ENCODE data around the gene GLRX2.
A peak's percentile ranks its signal among the peaks of the same experiment; 100 is the strongest.
"Not testable (repeated sequence)": the region's sequence is repeated elsewhere in the genome, so short reads cannot be mapped to it uniquely, and the experiment has no call there.

The GLRX2 gene

GRCh38 chr1:193060938-193061337 lies 44.3 kb downstream of the GLRX2 start:
- DNase-seq: no peak

DNA sequence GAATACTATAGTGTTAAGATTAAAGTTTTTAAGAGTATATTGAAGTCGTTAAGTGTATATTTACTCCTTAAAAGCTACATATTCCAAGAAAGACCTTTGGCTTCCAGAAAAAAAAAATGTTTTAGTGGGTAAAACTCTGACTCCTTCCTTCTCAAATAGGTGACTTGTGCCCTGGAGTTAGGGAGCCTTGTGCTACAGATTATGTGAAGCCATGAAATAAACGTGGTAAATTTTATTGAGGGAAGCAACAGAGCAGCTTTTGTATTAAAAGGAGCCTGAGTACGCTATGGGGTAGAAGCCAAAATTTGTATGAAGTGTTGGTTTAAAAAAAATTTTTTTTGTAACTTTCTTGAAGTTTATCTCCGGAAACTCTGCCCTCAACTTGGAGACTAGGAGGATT lies 44.8 kb downstream of the GLRX2 start:
- no peak for DNase-seq

- DNase-seq: no peak
Measured at GRCh38 chr1:193060115-193060403, 45.2 kb downstream of the GLRX2 start.

DNA sequence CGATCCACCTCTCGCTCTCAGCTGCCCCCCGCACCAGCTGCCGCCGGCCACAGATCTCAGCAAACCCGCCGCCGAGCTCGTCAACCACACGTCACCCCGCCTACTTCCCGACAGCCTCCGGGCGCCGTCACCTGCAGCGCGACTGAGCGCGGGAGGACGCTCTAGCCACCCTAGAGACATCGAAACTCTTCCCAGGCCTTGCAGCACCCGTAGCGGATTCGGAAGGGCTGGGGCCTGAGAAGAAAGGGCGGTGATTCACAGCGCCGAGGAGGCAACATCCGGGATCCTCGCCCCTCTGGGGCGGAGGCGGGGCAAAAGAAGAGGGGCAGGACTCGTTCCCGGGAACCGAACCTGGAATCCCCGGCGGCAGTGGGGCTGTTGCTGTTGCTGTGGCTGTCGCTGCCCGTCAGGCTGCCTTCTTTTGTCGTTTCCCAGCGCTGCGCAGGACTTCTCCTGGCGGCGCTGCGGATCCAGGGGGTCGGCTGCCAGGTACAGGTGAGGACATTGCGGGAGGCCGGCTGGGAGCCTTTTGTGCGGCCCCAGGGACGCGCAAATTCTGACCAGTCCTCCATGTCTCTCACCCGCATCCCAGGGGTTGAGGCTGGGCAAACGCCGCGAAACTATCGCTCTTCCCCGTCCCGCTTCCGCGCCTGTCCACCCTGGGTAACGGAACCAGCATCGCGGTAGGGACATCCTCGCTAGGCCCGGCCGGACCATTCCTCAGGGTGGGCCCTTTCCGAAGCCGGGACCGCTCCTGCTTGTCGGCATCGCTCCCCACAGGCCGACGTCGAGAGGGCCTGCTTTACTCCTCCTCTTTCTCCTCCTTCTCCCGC lies 45.7 kb downstream of the GLRX2 start, which contains the start of the genes RO60 and UCHL5:
Gene RO60 (plus strand): TSS at position 331 of the 833 bp plus-strand sequence. CDS start 9,443 bp downstream, outside the sequence.
Gene UCHL5 (minus strand): TSS at position 79 of the 833 bp plus-strand sequence. CDS start 100 bp downstream, outside the sequence.
- peak; percentile 93 for DNase-seq

GRCh38 chr1:193058529-193059281 lies 46.5 kb downstream of the GLRX2 start:
- DNase-seq: no peak

DNA sequence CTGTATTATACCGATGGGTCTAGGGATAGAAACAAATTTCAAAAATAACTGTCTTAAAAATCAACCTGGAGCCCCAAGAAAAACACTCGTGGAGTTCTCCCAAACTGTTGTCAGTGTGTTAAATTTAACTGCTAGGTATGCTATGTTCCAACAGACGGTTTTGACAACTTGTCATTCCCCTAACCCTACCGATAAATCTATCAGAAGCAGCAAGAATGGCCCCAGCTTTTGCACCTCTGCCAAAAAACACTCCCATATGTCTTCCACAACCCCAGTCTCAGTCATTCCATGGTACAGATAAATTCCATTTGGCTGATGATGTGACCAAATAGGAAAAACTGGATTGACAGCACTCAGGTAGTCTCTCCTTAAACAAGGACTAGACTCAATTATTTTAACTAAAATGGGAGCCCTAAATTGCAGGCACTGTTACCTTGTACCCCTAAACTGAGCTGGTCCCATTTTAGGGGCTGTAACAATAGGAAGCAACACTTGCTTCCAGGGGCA lies 51.0 kb downstream of the GLRX2 start:
- DNase-seq: no peak

DNA sequence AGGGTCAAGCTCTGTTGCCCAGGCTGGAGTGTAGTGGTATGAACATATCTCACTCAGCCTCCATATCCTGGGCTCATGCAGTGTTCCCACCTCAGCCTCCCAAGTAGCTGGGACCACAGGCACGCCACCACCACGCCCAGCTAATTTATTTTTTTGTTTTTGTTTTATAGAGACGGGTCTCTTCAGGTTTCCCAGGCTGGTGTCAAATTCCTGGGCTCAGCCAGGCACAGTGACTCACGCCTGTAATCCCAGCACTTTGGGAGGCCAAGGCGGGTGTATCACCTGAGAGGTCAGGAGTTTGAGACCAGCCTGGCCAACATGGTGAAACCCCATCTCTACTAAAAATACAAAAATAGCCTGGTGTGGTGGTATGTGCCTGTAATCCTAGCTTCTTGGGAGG lies 56.3 kb downstream of the GLRX2 start:
- DNase-seq: not testable (repeated sequence)
